ENCODE data around the gene COA5. TPM values are rescaled to one million over a fixed set of nuclear protein-coding genes. Genes with fewer than 3 reads are reported as not detected.

Gene COA5
- 23.8 and 32.7 TPM in 2 replicates for total RNA-seq (2014; rRNA removed; shearing (Covaris generic))
- polyA plus RNA-seq (2016; fragmentation: Nextera tagmentation; extraction: Ambion mirVana) = 38.2 and 42.0 TPM in 2 replicates

GRCh38 chr2:98608116-98608961 is at the start of gene COA5, which contains the start of gene UNC50:
TSS of gene COA5 (minus strand) at chr2:98608512. CDS start at chr2:98608405, 107 bp downstream.
TSS of gene UNC50 (plus strand) at chr2:98608589. CDS start at chr2:98609760, 1,171 bp downstream.
- Histone ChIP-seq H3K27ac (peak within 1 kb of the TSS; percentile 93), H3K27me3 (replicated peaks; ENCODE audit: insufficient read depth) (no peaks in the 10 kb centered on the region), H3F3A (ENCODE audit: insufficient read depth) (0 out of 2 replicates have a peak, but pooled peaks cover 5% of the 10 kb centered on the region), H2AFZ (peak within 1 kb of the TSS; percentile 97), H3K4me3 (peak within 1 kb of the TSS; percentile 87), H3K9me2 (ENCODE audit: insufficient read depth) (no peaks in the 10 kb centered on the region), H3K36me3 (ENCODE audit: low read depth) (peaks cover 21% of the 10 kb centered on the region), H3K79me2 (ENCODE audit: insufficient read depth) (peaks cover 98% of the 10 kb centered on the region), H3K9me3 (ENCODE audit: low read depth) (no peaks in the 10 kb centered on the region), H3K4me1 (ENCODE audit: insufficient read depth) (peaks cover 27% of the 10 kb centered on the region), H4K20me1 (ENCODE audit: insufficient read depth) (no peaks in the 10 kb centered on the region), H3K9ac (peak within 1 kb of the TSS; percentile 99), H3K4me2 (ENCODE audit: unreplicated experiment) (peak within 1 kb of the TSS; percentile 99)
- no peak for TF ChIP-seq EZH2 (IDR thresholded peaks at IDR 0.05; ENCODE audit: insufficient read depth, poor library complexity, severe bottlenecking)
- TF ChIP-seq EZH2phosphoT487 (IDR thresholded peaks at IDR 0.05; ENCODE audit: insufficient read depth, low read depth) = no peak
- in situ Hi-C loops (cut with MboI) = loop anchor here (10.0 kb wide), 1 partner anchor 194 kb away; no protein-coding TSS in a partner anchor
- 0 to 1% methylated on average over 81 to 86 of the region's 93 CpGs for WGBS, 2 experiments (ENCODE audit: low coverage in 1 of 2, low lambda C conversion rate in 2 of 2, missing lambda C conversion rate in 2 of 2)
- DNase-seq = peak; percentile 96

GRCh38 chr2:98656800-98657199 is 48.5 kb upstream of the COA5 start:
- H3K27me3 ChIP-seq (replicated peaks; ENCODE audit: insufficient read depth) = peaks cover under 1% of the 10 kb centered on the region; the same call in 1 of the 2 replicates
- DNase-seq = no peak
- 57 to 60% methylated on average over 4 of the region's 4 CpGs for WGBS, 2 experiments (ENCODE audit: low coverage in 1 of 2, low lambda C conversion rate in 2 of 2, missing lambda C conversion rate in 2 of 2)

GRCh38 chr2:98654699-98655495 is 46.6 kb upstream of the COA5 start:
- no peaks in the 10 kb centered on the region for H4K20me1 ChIP-seq (ENCODE audit: insufficient read depth)
- no peaks in the 10 kb centered on the region for H3K9me2 ChIP-seq (ENCODE audit: insufficient read depth)
- no peaks in the 10 kb centered on the region for H3K9me3 ChIP-seq (ENCODE audit: low read depth)
- no peak overlapping the region for H3K9ac ChIP-seq
- 81 to 89% methylated on average over 3 of the region's 3 CpGs for WGBS, 2 experiments (ENCODE audit: low coverage in 1 of 2, low lambda C conversion rate in 2 of 2, missing lambda C conversion rate in 2 of 2)
- no peaks in the 10 kb centered on the region for H3K4me1 ChIP-seq (ENCODE audit: insufficient read depth)
- H2AFZ ChIP-seq = no peak overlapping the region
- DNase-seq = no peak
- H3K27me3 ChIP-seq (replicated peaks; ENCODE audit: insufficient read depth) = no peaks in the 10 kb centered on the region
- no peak overlapping the region for H3K4me2 ChIP-seq (ENCODE audit: unreplicated experiment)
- H3F3A ChIP-seq (ENCODE audit: insufficient read depth) = no peaks in the 10 kb centered on the region
- H3K79me2 ChIP-seq (ENCODE audit: insufficient read depth) = no peaks in the 10 kb centered on the region
- in situ Hi-C loops (cut with MboI) = loop anchor here (10.0 to 25.0 kb wide), 2 partner anchors 182 to 410 kb away; no protein-coding TSS in a partner anchor
- no peak for TF ChIP-seq EZH2phosphoT487 (IDR thresholded peaks at IDR 0.05; ENCODE audit: insufficient read depth, low read depth)
- no peak for TF ChIP-seq EZH2 (IDR thresholded peaks at IDR 0.05; ENCODE audit: insufficient read depth, poor library complexity, severe bottlenecking)
- no peak overlapping the region for H3K4me3 ChIP-seq
- H3K27ac ChIP-seq = no peak overlapping the region
- H3K36me3 ChIP-seq (ENCODE audit: low read depth) = no peaks in the 10 kb centered on the region

More at GRCh38 chr2:98656800-98657199, 48.5 kb upstream of the COA5 start:
- Histone ChIP-seq H3F3A (ENCODE audit: insufficient read depth) (no peaks in the 10 kb centered on the region), H4K20me1 (ENCODE audit: insufficient read depth) (no peaks in the 10 kb centered on the region), H3K79me2 (ENCODE audit: insufficient read depth) (no peaks in the 10 kb centered on the region), H3K27ac (no peak overlapping the region), H3K4me2 (ENCODE audit: unreplicated experiment) (no peak overlapping the region), H3K9ac (no peak overlapping the region), H3K4me1 (ENCODE audit: insufficient read depth) (no peaks in the 10 kb centered on the region), H3K36me3 (ENCODE audit: low read depth) (no peaks in the 10 kb centered on the region), H3K4me3 (no peak overlapping the region), H3K9me2 (ENCODE audit: insufficient read depth) (no peaks in the 10 kb centered on the region), H3K9me3 (ENCODE audit: low read depth) (no peaks in the 10 kb centered on the region), H2AFZ (no peak overlapping the region)
- in situ Hi-C loops (cut with MboI) = loop anchor here (10.0 to 25.0 kb wide), 2 partner anchors 181 to 408 kb away; no protein-coding TSS in a partner anchor
- TF ChIP-seq EZH2phosphoT487 (IDR thresholded peaks at IDR 0.05; ENCODE audit: insufficient read depth, low read depth) = no peak
- TF ChIP-seq EZH2 (IDR thresholded peaks at IDR 0.05; ENCODE audit: insufficient read depth, poor library complexity, severe bottlenecking) = no peak

- Histone ChIP-seq H4K20me1 (ENCODE audit: insufficient read depth) (no peaks in the 10 kb centered on the region), H3K9me2 (ENCODE audit: insufficient read depth) (no peaks in the 10 kb centered on the region), H3F3A (ENCODE audit: insufficient read depth) (no peaks in the 10 kb centered on the region), H3K36me3 (ENCODE audit: low read depth) (no peaks in the 10 kb centered on the region), H3K4me2 (ENCODE audit: unreplicated experiment) (no peak overlapping the region), H3K4me1 (ENCODE audit: insufficient read depth) (no peaks in the 10 kb centered on the region), H3K9me3 (ENCODE audit: low read depth) (no peaks in the 10 kb centered on the region), H3K27me3 (replicated peaks; ENCODE audit: insufficient read depth) (no peaks in the 10 kb centered on the region), H3K27ac (no peak overlapping the region), H2AFZ (no peak overlapping the region), H3K4me3 (no peak overlapping the region), H3K9ac (no peak overlapping the region), H3K79me2 (ENCODE audit: insufficient read depth) (no peaks in the 10 kb centered on the region)
- no peak for TF ChIP-seq EZH2 (IDR thresholded peaks at IDR 0.05; ENCODE audit: insufficient read depth, poor library complexity, severe bottlenecking)
- no peak for TF ChIP-seq EZH2phosphoT487 (IDR thresholded peaks at IDR 0.05; ENCODE audit: insufficient read depth, low read depth)
- WGBS, 2 experiments (ENCODE audit: low coverage in 1 of 2, low lambda C conversion rate in 2 of 2, missing lambda C conversion rate in 2 of 2) = 71 to 86% methylated on average over 1 of the region's 1 CpG
- in situ Hi-C loops (cut with MboI) = loop anchor here (10.0 to 25.0 kb wide), 2 partner anchors 186 to 414 kb away; no protein-coding TSS in a partner anchor
- no peak for DNase-seq
Measured at GRCh38 chr2:98650998-98651397, 42.7 kb upstream of the COA5 start.
